Activated T-cell treated with anti-CD3 and anti-CD28 coated beads for 4 hours (primary cell): ENCODE data around the gene CAVIN4.

Source experiments
- DNase-seq: peaks from one replicate; pipeline ENCODE4 v3.0.0-alpha.2; 2020

CAVIN4 gene

GRCh38 chr9:100577776-100578448 is at the start of gene CAVIN4:
CAVIN4 (plus strand) TSS chr9:100578079; CDS start chr9:100578144, 65 bp downstream.
- no peak for DNase-seq

GRCh38 chr9:100534401-100534800 is 43.5 kb upstream of the CAVIN4 start:
- no peak for DNase-seq

- DNase-seq: no peak
Observed at GRCh38 chr9:100540327-100540726, 37.6 kb upstream of the CAVIN4 start.

GRCh38 chr9:100549048-100549447 is 28.8 kb upstream of the CAVIN4 start:
- no peak for DNase-seq

- no peak for DNase-seq
Observed at GRCh38 chr9:100554935-100555401, 22.9 kb upstream of the CAVIN4 start.

- DNase-seq: no peak
Observed at GRCh38 chr9:100555471-100555870, 22.4 kb upstream of the CAVIN4 start.

- no peak for DNase-seq
Observed at GRCh38 chr9:100557053-100557452, 20.8 kb upstream of the CAVIN4 start.

GRCh38 chr9:100561256-100561655 is 16.6 kb upstream of the CAVIN4 start:
- DNase-seq: no peak

- no peak for DNase-seq
Observed at GRCh38 chr9:100567856-100568255, 10.0 kb upstream of the CAVIN4 start.

GRCh38 chr9:100573655-100574260 is 4.1 kb upstream of the CAVIN4 start:
- DNase-seq: no peak

- DNase-seq: no peak
Observed at GRCh38 chr9:100575006-100575405, 2.9 kb upstream of the CAVIN4 start.

GRCh38 chr9:100575765-100576386 is 2.0 kb upstream of the CAVIN4 start:
- DNase-seq: no peak

GRCh38 chr9:100578610-100579009 is 731 bp downstream of the CAVIN4 start:
- DNase-seq: no peak

- DNase-seq: no peak
Observed at GRCh38 chr9:100579665-100580064, 1.8 kb downstream of the CAVIN4 start.

GRCh38 chr9:100580257-100580656 is 2.4 kb downstream of the CAVIN4 start:
- DNase-seq: no peak

- no peak for DNase-seq
Observed at GRCh38 chr9:100581081-100581480, 3.2 kb downstream of the CAVIN4 start.

GRCh38 chr9:100581661-100582060 is 3.8 kb downstream of the CAVIN4 start:
- DNase-seq: no peak

GRCh38 chr9:100583014-100583802 is 5.3 kb downstream of the CAVIN4 start:
- no peak for DNase-seq

- DNase-seq: no peak
Observed at GRCh38 chr9:100584951-100585350, 7.1 kb downstream of the CAVIN4 start.

GRCh38 chr9:100586093-100586492 is 8.2 kb downstream of the CAVIN4 start:
- DNase-seq: no peak

GRCh38 chr9:100587375-100587774 is 9.5 kb downstream of the CAVIN4 start:
- DNase-seq: no peak

GRCh38 chr9:100589582-100589981 is 11.7 kb downstream of the CAVIN4 start:
- no peak for DNase-seq

GRCh38 chr9:100590481-100590880 is 12.6 kb downstream of the CAVIN4 start:
- no peak for DNase-seq
